Nephron (organoid): ENCODE data around the gene GRIA1.

Experiments used
- H3K27ac Mint-ChIP-seq, 3 experiments: 2 replicates each; pipeline ENCODE4 v1.8.0; 2020; ENCODE audit warnings: mixed read lengths in 3 of 3, mild to moderate bottlenecking in 2 of 3, moderate library complexity in 1 of 3
- H3K27me3 Mint-ChIP-seq: 2 replicates; pipeline ENCODE4 v1.8.0; 2021; ENCODE audit warnings: low read depth, mild to moderate bottlenecking, moderate library complexity, mixed read lengths
- H3K36me3 Mint-ChIP-seq: 2 replicates; pipeline ENCODE4 v1.8.0; 2020; ENCODE audit warnings: low read depth, mixed read lengths
- H3K4me1 Mint-ChIP-seq: 2 replicates; pipeline ENCODE4 v1.8.0; 2020; ENCODE audit warnings: mixed read lengths
- H3K4me3 Mint-ChIP-seq, 3 experiments: 2 replicates each; pipeline ENCODE4 v1.8.0; 2020; ENCODE audit warnings: mild to moderate bottlenecking in 3 of 3, mixed read lengths in 3 of 3, moderate library complexity in 2 of 3
- H3K9me3 Mint-ChIP-seq: 2 replicates; pipeline ENCODE4 v1.8.0; 2020; ENCODE audit warnings: mixed read lengths
- TF ChIP-seq, protein P1 (sequence below), 3 experiments: fragments of 200-600 bp; sonication (generic); IDR thresholded peaks; one replicate each; pipeline ENCODE4 v1.5.0; 2021; ENCODE audit warnings: antibody characterized with exemption in 3 of 3; ENCODE audit not compliant: unreplicated experiment in 3 of 3

Gene GRIA1

DNA sequence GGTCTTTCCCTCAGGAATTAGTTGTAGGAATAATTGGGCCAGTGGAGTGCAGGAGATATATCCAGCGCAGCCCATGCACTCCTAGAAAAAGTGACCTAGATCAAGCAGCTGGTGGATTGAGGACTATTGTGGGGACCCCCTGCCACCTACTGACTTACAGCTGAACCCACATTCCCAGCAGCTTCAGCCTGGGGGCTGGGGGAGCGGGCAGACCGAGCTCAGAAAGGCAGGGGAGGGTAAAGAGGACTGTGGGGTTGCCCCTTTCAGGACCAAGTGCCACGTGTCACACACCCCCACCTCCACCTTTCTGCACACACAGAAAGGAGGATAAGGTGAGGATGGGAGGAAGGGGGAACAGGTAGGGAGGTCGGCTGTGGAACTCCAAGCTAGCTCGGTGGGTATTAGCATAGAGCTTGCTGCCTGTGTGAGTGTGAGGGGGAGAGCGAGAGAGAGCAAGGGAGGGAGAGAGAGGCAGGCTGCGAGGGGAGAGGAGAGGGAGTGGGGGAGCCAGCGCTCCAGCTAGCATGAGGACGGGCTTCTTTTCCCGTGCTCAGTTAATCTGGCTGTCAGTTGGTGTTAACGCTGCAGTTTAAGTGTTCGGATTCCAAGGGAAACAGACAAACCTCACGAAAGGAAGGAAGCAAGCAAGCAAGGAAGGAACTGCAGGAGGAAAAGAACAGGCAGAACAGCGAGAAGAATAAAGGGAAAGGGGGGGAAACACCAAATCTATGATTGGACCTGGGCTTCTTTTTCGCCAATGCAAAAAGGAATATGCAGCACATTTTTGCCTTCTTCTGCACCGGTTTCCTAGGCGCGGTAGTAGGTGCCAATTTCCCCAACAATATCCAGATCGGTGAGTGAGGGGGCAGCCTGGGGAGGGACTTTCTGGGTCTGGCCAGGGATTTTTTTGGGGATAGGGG lies at the start of gene GRIA1:
Gene GRIA1, plus strand, starts transcription at position 553 of the 920 bp plus-strand sequence.
- H3K36me3 Mint-ChIP-seq = no peaks in the 10 kb centered on the region
- peaks cover 46% of the 10 kb centered on the region for H3K27me3 Mint-ChIP-seq
- TF ChIP-seq, protein P1, sequence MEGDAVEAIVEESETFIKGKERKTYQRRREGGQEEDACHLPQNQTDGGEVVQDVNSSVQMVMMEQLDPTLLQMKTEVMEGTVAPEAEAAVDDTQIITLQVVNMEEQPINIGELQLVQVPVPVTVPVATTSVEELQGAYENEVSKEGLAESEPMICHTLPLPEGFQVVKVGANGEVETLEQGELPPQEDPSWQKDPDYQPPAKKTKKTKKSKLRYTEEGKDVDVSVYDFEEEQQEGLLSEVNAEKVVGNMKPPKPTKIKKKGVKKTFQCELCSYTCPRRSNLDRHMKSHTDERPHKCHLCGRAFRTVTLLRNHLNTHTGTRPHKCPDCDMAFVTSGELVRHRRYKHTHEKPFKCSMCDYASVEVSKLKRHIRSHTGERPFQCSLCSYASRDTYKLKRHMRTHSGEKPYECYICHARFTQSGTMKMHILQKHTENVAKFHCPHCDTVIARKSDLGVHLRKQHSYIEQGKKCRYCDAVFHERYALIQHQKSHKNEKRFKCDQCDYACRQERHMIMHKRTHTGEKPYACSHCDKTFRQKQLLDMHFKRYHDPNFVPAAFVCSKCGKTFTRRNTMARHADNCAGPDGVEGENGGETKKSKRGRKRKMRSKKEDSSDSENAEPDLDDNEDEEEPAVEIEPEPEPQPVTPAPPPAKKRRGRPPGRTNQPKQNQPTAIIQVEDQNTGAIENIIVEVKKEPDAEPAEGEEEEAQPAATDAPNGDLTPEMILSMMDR (IDR thresholded peaks at IDR 0.05; ENCODE audit: unreplicated experiment in 3 of 3) = no peak
- H3K27ac Mint-ChIP-seq = peak within 1 kb of the TSS in 1 of 3 experiments; percentile 0
- H3K9me3 Mint-ChIP-seq = no peaks in the 10 kb centered on the region
- peaks cover 21% of the 10 kb centered on the region for H3K4me1 Mint-ChIP-seq
- H3K4me3 Mint-ChIP-seq = peak within 1 kb of the TSS; percentile 79 to 85 (median 84)

GRCh38 chr5:153445875-153446579 lies 44.4 kb upstream of the GRIA1 start:
- Mint-ChIP-seq H3K27me3 (peaks cover 3% of the 10 kb centered on the region), H3K4me3 (no peak overlapping the region), H3K9me3 (no peaks in the 10 kb centered on the region), H3K4me1 (peaks cover 7% of the 10 kb centered on the region), H3K36me3 (no peaks in the 10 kb centered on the region), H3K27ac (peak overlapping the region in 2 of 3 experiments; percentile 28 to 37)
- TF ChIP-seq, protein P1 (IDR thresholded peaks at IDR 0.05; ENCODE audit: unreplicated experiment in 3 of 3) = no peak

GRCh38 chr5:153447534-153447933 lies 42.9 kb upstream of the GRIA1 start:
- Mint-ChIP-seq H3K4me1 (peaks cover 7% of the 10 kb centered on the region), H3K27ac (no peak overlapping the region), H3K27me3 (peaks cover 3% of the 10 kb centered on the region), H3K9me3 (no peaks in the 10 kb centered on the region), H3K4me3 (no peak overlapping the region), H3K36me3 (no peaks in the 10 kb centered on the region)
- TF ChIP-seq, protein P1 (IDR thresholded peaks at IDR 0.05; ENCODE audit: unreplicated experiment in 3 of 3) = no peak

DNA sequence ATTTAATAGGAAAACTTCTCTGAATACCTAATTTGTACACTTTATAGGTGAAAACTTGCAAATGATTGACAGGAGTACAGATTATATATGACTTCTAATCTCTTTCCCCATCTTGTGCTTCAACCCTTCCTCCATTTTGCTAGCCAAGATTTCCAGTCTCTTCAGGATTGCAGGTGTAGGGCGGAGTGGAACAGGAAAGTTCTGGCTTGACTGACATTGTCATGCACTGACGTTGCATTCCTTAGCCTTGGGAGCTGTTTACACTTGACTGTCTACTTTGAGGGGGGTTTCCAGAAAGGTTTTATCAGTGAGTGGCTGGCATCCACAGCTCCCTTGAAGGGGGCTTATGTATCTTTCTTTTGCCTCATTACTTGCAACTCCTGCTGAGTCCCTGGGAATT lies 34.1 kb upstream of the GRIA1 start:
- TF ChIP-seq, protein P1 (IDR thresholded peaks at IDR 0.05; ENCODE audit: unreplicated experiment in 3 of 3) = no peak
- H3K27me3 Mint-ChIP-seq = peaks cover 12% of the 10 kb centered on the region
- H3K4me1 Mint-ChIP-seq = peaks cover 10% of the 10 kb centered on the region
- no peak overlapping the region for H3K4me3 Mint-ChIP-seq
- no peaks in the 10 kb centered on the region for H3K9me3 Mint-ChIP-seq
- H3K36me3 Mint-ChIP-seq = no peaks in the 10 kb centered on the region
- no peak overlapping the region for H3K27ac Mint-ChIP-seq

GRCh38 chr5:153456993-153457392 lies 33.5 kb upstream of the GRIA1 start:
- no peaks in the 10 kb centered on the region for H3K9me3 Mint-ChIP-seq
- H3K27me3 Mint-ChIP-seq = peaks cover 13% of the 10 kb centered on the region
- no peak overlapping the region for H3K4me3 Mint-ChIP-seq
- TF ChIP-seq, protein P1 (IDR thresholded peaks at IDR 0.05; ENCODE audit: unreplicated experiment in 3 of 3) = no peak
- H3K27ac Mint-ChIP-seq = no peak overlapping the region
- H3K36me3 Mint-ChIP-seq = no peaks in the 10 kb centered on the region
- peaks cover 10% of the 10 kb centered on the region for H3K4me1 Mint-ChIP-seq
